Muscle of arm (tissue), 12 donors: ENCODE results near the gene CR1L. TPM values are rescaled to one million over a fixed set of nuclear protein-coding genes. Genes with fewer than 3 reads are reported as not detected.
"Not testable (repeated sequence)": the region's sequence is repeated elsewhere in the genome, so short reads cannot be mapped to it uniquely, and the experiment has no call there.

Experiments
- DNase-seq: peaks from one replicate; pipeline ENCODE4 v3.0.0-alpha.2; 2013
- polyA plus RNA-seq, 12 donors: library from polyadenylated mRNA; unstranded; fragments of 120-200 nt; gene quantifications; one replicate each; pipeline ENCODE4 v1.2.1, GENCODE V29; 2013; ENCODE audit not compliant: insufficient read length in 12 of 12

The CR1L gene
- polyA plus RNA-seq, 12 donors: 0.29 to 1.1 (median 0.53) TPM; not detected in 7

DNA sequence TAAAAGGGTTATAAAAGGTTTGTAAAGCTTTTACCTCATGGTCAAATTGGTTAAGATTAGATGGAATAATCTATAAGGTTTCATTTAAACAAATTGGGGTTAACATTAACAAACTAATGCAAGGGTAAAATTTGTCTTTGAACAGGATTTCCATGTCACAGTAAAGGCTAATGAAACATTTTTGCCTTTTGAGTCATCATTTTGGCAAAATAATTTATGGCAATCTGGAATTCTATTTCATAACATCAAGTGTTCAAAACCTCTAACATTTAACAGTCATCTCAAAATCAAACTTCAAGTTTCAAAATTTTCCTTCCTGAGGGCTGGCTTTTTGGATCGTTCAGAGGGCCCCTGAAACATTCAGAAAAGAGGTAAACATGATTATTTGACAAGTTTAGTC is 100.4 kb downstream of the CR1L start:
- DNase-seq: no peak

DNA sequence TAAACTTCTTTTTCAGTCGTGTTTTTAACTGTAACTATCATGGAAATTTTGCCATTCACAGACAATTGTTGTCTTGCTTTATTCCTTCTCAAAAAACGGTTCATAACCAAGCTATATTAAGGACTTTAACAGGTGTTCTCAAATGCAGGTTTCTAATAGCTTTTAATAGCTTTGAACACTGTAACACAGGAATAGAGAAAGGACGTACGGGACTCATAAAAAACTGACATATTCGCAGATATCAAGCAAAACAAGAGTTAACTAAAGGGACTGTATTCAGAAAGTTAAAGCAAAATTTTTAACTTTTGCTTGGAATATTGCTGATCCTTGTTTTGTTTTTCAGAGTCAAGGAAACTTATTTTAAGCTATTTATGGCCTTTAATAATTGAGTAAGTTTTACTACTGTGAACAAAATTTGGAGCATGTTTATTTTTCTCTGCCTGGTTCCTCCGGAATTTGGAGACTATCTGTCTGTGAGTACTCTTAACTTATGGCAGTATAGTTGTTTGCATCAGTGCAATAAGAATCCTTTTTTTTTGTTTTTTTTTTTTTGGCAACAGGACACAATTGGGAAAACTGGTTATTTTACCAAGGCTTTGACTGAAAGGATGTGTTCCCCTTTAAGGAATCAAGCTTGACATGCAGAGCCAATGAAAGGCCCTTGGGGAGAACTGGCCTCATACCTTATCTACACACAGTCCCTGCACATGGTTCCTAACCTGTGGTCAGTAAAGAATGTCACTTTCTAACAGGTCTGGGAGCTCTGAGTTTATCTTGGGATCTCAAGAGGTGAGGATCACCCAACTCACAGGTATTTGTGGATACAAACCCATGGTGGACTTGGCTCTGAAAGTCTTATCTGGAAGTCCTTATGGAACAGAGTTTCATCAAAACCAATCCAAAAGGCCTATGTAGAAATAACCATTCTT is 101.2 kb downstream of the CR1L start:
- DNase-seq: no peak

DNA sequence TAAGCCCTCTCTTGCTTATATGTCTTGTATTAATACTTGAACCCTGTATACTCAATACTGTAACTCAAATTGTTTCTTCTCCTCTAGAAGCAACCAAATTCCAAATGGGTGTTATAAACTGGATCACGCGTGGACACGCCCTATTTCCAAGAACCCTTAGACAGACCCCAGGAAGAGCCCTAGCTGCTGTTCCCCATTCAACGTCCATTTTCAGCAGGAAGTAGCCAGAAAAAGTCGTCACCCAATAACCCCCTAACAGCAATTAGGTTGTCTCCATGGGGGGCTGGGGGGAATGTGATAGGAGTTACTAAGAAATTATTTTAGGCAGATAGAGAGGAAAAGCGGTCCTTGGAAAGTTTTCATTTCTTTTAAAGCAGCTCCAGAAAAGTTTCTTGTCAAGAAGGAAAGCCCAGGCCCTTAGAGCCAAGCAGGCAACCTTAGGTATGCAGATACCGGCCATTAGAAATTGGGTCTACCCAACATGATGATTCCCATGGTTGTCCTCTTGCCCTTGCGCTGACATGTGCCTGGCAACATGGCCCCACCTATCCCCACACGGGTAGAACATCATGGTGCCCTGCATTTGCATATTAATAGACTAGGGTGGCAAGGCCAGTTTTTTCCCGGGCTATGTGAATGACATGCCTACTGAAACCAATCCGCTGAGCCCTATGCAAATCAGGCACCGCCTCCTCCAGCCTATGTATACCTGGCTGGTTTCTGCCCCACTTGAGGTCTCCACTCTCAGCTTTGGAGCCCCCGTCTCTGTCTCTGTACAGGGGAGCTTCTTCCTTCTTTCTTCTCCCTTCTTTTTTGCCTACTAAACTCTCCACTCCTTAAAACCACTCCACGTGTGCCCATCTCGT is 102.9 kb downstream of the CR1L start:
- DNase-seq: no peak

DNA sequence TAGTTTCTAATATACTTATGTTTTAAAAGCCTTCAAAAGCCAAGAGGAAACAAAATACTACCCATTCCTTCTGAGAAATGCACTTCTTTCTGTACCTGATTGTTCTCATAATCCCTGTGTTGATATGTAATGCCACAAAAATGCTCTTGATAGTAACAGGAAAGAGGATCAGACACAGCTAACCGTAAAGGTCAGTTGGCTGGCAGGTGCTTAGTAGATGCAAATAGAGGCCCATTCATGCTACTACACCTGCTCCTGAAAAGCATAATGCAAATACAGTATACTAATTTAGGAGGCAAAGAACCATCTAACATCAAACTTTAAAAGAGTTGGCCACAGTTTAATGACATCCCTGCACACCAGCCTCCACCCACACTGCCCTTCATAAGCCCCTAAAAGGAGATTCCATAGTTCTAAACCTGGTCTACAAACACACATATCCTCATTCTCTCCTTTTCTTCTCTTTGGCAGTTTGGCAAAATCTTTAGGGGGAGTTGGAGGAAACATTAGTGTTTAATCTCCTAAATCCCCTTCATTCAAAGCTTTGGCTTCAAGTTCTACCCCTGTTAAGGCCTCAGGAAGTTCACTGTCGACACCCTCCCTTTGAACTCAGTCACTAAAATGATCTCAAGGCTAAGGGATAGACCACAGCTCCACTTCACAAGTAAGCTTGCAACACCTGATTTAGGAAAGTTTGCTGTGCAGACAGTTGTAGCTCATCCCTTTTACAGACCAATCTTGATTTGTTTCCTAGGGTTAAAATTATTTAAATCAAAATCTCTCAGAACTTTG is 104.0 kb downstream of the CR1L start:
- DNase-seq: no peak

DNA sequence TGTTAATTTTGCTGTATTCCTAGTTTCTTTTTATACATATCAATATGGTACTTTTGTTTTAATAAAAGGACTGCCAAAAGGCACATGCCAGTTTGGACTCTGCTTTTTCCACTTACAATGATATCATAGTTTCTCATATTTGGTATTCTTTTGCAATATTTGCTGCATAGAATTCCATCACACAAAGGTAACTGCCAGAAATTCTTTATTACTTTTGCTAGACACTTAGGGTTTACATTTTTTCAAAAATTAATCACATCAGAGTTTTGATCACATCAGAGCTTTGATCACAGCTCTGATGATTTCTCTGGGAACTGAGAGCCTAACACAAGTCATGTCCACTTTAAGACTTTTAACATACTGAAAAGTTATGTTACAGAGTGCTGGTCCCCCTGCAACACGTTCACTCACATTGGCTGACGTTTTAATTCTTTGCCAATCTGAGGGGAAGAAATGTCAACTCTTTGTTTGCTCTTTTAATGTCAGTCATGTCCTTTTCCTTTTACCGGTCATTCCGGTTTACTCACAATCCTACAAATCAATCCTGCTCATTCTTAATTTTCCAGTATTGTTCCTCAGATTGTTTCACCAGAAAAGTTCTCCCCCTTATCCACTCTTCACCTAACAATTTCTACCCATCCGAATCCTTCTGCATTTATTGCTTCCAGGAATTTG is 105.8 kb downstream of the CR1L start:
- no peak for DNase-seq

DNA sequence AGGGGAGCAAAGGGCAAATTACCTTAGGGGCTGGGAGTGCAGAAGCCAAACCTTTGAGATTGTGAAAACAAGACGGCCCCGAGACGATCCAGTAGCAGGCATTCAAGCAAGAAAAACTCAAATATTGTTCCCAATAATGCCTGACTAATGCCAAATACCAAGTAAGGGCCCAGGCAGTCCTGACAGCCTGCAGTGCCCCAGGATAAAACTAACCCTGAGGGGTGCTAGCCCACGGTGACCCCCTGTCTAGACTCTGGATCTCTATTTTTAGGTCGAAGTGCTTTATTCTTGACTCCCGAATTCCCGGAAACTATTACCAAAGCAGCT is 106.5 kb downstream of the CR1L start:
- peak; percentile 4 for DNase-seq

DNA sequence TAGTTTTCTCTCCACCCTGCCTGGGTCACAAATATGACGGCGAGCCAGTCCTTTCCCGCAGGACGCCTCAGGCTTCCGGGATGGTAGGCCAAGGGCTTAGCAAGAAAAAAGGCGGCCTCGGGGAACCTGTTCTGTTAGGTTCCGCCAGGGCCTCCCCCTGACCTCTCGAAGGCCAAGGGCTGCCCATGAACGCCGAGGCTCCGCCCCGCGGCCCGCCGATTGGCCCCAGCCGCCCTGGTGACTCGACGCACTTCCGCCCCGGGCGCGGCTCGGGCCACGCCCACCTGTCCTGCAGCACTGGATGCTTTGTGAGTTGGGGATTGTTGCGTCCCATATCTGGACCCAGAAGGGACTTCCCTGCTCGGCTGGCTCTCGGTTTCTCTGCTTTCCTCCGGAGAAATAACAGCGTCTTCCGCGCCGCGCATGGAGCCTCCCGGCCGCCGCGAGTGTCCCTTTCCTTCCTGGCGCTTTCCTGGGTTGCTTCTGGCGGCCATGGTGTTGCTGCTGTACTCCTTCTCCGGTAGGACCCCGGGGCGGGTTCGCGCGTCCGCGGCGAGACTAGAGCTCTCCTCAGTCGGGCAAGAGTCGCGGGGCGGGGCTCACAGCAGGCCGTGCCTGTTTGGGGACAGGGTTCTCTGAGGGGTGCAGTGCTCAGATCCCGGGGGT is 107.0 kb downstream of the CR1L start, which contains the start of gene CD46:
Gene CD46 (plus strand): TSS at position 265 of the 666 bp plus-strand sequence. CDS start 159 bp downstream, at position 424.
- DNase-seq: peak; percentile 95

DNA sequence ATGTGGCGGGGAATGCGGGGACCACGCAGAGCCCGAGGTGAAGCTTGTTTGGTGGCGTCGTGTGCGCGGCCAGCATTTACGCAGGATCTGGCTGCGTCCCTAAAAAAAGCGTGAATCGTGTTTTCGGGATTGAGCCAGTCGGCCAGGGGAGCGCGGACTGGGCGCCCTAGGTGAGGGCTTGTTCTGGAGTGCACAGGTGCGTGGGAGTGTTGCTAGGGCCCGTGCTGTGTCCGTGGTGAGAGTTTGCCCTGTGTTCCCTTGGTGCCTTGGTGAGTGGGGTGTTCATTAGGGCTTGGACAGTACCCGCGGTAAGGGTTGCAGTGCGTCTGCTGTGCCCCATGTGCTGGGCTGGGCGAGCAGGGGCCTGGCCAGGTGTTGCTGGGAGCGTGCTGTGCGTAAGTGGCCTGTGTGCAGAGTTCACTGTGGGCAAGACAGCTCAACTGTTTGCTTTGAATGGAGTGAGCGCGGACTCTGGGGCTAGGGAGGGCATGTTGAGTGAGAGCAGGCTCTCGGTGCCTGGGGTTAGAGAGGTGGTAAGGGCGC is 107.6 kb downstream of the CR1L start:
- no peak for DNase-seq

DNA sequence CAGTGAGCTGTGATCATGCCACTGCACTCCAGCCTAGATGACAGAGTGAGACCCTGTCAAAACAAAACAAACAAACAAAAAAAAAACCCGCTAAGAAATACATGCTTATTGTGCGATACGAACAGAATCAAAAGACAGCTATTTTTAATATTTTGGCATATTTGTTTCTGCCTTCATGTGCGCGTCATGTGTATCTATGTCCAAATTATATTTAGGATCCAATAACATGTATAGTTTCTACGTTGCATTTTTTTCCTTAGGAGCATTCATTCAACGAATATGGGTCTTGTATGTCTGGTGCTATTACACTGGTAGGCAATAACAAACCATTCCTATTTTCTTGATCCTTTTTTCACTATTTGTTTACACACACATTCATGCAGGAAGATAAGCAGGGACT is 108.7 kb downstream of the CR1L start:
- DNase-seq: no peak

DNA sequence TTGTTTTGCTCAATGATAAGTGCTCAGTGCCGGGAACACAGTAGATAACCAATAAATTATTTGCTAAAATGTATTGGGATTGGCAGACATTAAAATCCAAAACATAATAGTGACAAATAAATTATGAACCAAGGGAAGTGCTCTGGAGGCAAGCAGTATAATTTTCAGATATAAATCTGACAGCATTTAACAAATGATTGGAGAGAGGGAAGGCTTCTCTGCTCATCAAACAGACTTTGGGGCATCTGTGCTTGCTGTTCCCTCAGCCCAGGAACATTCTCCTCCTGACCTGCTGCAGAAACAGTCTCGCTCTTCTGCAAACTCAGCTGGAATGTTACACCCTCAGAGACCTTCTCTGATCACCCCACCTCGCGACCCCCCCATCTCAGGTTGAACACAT is 109.1 kb downstream of the CR1L start:
- DNase-seq: no peak

DNA sequence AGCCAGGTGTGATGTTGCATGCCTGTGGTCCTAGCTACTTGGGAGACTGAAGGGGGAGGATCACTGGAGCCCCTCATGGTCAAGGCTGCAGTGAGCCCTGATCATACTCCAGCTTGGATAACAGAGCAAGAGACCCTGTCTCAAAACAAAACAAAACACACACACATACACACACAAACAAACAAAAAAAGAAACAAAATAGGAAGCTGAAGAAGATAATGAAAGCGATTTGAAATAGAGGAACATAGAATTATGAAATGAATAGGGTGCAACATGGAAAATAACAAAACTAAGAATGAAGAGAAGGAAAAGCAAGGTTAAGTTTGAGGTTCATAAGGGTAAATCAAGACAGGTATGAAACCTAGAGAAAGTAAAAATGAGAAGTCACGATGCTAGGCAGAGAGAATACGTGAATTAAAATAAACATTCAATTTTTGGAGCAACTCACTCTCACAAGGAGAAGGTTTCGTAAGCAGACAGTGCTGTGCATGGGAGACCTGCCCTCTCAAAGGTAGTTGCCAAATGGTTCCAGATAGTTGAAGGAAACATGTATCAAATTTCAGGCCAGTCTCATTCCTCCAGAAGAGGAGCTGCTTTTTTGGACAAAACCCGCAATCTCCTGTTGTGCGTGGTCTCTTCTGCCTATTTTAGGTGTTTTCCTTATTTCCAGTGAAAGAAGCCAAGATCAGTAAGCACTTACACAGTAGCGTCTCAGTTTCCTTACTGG is 110.2 kb downstream of the CR1L start:
- no peak for DNase-seq

DNA sequence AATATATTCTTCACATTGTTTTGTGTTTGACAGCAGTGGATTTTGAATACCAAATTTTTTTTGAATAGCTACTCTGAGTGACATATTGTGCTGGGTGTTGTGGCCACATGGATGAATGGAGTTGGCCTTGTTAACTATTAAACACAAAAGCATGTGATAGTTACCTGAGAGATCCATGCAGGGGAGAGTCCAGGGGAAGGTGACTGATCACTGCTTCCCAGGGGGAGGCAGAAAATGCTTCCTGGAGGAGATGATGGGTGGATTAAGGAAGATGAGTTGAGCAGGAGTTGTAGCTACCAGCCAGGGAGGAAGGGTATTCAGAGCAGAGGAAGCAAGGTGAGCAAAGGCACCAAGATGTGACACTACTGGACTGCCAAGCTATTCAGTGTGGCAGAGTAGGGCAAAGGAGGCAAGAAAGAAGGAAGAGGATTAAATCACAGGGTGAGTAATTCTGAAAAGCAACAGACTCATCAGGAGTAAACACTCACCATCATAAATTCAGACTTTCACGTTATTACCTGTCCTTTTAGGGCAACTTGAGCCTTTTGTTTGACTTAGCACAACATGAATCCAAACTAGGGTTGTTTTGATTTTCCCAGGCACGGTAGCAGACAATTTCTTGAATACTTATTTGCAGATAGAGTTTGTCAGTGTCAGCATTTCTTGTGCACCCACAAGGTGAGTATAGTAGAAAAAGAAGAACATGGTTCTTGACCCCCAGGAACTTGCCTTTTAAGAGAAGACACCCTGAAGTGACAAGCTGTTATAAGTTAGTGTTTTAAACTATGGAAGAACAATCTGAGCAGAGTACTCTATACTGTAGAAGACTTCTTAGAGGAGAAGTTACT is 111.1 kb downstream of the CR1L start:
- DNase-seq: no peak

DNA sequence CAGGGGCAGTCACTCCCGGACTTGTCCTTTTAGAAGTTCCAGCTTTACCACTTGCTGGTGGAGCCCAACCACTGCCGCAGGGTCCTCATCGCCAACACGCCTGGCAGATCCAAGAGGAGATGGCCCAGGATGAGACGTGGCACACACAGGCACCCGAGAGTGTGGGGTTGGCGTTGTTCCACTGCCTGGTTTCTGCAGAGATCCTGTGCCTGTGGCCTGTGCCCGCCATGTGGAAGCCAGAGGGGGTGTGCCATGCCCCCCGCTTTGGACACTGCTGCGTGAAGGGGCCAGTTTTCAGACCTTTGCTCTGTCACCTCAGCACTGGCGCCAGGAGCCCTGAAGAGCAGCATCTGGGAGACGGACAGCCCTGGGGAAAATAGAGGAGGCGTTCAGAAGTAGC is 117.7 kb downstream of the CR1L start:
- no peak for DNase-seq

DNA sequence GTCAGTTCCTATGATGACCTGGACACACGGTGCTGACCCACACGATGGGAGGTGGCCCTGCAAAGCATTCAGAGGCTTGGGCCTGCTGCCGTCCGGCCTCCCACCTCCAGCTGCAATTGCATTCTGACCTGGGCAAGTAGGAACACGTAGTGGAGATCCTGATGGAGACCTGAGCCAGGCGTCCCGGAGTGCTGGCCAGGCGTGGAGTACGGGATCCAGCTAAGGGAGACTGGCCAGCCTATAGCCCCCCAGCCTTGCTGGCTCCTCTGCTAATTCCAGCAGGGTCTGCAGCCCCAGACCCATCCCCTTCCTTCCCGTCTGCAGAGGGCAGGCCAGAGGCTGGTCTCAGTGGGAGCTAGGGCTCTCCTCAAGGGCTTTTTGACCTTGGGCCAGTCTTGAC is 118.2 kb downstream of the CR1L start:
- no peak for DNase-seq

DNA sequence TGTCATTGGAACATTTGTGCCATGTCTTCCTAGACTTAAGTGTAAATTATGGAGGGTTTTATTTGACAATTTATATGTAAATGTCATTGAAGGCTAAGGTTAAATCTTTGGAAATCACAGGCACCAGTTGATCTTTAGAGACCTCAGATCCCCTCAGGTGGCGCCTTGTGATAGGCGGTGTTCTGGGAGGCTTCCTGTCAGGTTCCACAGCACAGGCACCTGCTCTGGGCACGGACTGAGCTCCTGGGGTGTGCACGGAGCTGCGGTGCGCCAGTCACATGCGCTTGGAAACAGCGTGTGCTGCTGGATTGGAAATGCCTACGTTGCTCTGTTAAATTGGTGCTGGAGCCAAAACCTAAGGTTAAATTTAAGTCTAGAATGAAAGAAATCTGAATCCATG is 119.0 kb downstream of the CR1L start:
- no peak for DNase-seq

DNA sequence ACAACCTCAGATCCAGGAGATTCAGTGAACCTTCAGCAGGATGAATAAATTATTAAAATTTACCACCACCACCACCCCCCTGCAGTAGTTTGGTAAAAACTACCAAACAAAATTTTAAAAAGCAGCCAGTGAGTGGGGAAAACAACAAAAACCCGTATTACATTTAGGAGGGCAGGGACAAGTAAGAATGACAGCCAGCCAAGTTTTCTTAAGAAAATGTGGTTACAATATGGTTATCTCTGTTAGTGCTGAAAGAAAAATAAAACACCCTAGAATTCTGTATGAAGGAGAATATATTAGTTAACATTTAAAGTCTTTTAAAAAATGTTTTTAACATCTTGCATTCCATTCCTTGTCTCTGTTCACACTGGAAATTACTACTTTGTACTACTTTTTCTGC is 121.6 kb downstream of the CR1L start:
- no peak for DNase-seq

DNA sequence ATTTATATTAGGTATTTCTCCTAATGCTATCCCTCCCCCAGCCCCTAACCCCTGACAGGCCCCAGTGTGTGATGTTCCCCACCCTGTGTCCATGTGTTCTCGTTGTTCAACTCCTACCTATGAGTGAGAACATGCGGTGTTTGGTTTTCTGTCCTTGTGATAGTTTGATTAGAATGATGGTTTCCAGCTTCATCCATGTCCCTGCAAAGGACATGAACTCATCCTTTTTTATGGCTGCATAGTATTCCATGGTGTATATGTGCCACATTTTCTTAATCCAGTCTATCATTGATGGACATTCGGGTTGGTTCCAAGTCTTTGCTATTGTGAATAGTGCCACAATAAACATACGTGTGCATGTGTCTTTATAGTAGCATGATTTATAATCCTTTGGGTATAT is 125.6 kb downstream of the CR1L start:
- DNase-seq: not testable (repeated sequence)
